UCSD-AML1 (cell line): ENCODE data around the gene TMEM204.

ENCODE experiments used
- DNase-seq: peaks from one replicate; lab custom pipeline; 2025; ENCODE audit not compliant: unreplicated experiment; lab: John Stamatoyannopoulos, UW

The TMEM204 gene

GRCh38 chr16:1537763-1538289 lies 4.4 kb downstream of the TMEM204 start:
- peak; percentile 25 for DNase-seq

GRCh38 chr16:1538804-1539520 lies 5.5 kb downstream of the TMEM204 start:
- DNase-seq, result peak; percentile 37

GRCh38 chr16:1539720-1540555 lies 6.5 kb downstream of the TMEM204 start:
- no peak for DNase-seq

- no peak for DNase-seq
Observed at GRCh38 chr16:1540556-1540855, 7.0 kb downstream of the TMEM204 start.

GRCh38 chr16:1541293-1542165 lies 8.1 kb downstream of the TMEM204 start:
- no peak for DNase-seq

GRCh38 chr16:1542166-1542500 lies 8.7 kb downstream of the TMEM204 start:
- DNase-seq, result no peak

GRCh38 chr16:1542533-1542932 lies 9.1 kb downstream of the TMEM204 start:
- no peak for DNase-seq

GRCh38 chr16:1543085-1543896 lies 9.8 kb downstream of the TMEM204 start:
- DNase-seq, result peak; percentile 92

- peak; percentile 55 for DNase-seq
Observed at GRCh38 chr16:1545044-1546040, 11.9 kb downstream of the TMEM204 start.

GRCh38 chr16:1546430-1546829 lies 13.0 kb downstream of the TMEM204 start:
- DNase-seq, result no peak

- DNase-seq, result peak; percentile 48
Observed at GRCh38 chr16:1548233-1548632, 14.8 kb downstream of the TMEM204 start.

GRCh38 chr16:1548727-1549126 lies 15.3 kb downstream of the TMEM204 start:
- DNase-seq, result no peak

GRCh38 chr16:1550069-1550468 lies 16.6 kb downstream of the TMEM204 start:
- no peak for DNase-seq

- DNase-seq, result no peak
Observed at GRCh38 chr16:1550696-1551095, 17.2 kb downstream of the TMEM204 start.

GRCh38 chr16:1551166-1551565 lies 17.7 kb downstream of the TMEM204 start:
- no peak for DNase-seq

GRCh38 chr16:1552129-1552528 lies 18.7 kb downstream of the TMEM204 start:
- no peak for DNase-seq

- no peak for DNase-seq
Observed at GRCh38 chr16:1553946-1554825, 20.7 kb downstream of the TMEM204 start.

- DNase-seq, result no peak
Observed at GRCh38 chr16:1554826-1555445, 21.5 kb downstream of the TMEM204 start.
